ENCODE data around the gene CD101.

The CD101 gene

DNA sequence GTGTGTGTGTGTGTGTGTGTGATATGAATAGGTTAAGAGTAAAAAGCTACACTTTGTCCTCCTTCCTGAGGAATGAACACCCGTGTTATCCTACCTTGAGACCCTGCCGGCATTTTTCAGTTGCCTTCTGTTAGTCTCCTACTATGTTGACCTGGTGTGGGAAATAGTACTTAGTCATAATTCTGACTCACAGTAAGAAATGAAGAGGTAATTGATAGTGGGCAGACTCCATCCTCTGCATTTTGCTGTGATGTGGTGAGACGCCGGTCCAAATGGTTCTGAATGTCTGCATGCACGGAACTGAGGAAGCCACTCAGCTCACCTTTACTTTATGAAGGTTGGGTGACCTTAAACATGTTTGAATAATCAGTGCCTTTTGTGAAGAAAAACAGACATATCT, 12.6 kb downstream of the CD101 start:
- Histone ChIP-seq H3K36me3 (peaks cover 0 to 86% (median 0%) of the 10 kb centered on the region in 11 experiments; a peak in 10 of 22 replicates), H3K4me2 (peak overlapping the region in 4 of 11 experiments; percentile 15 to 87 (median 42); a peak in 7 of 22 replicates), H4K20me1 (no peaks in the 10 kb centered on the region), H3K4me3 (no peak overlapping the region), H3K9ac (no peak overlapping the region), H3K9me3 (replicated peaks in 1 of 11) (peaks cover 0 to 22% (median 0%) of the 10 kb centered on the region in 11 experiments; a peak in 7 of 22 replicates), H3K27me3 (no peaks in the 10 kb centered on the region), H3K27ac (no peak overlapping the region; a peak in 1 of 22 replicates), H3K4me1 (peaks cover 20 to 88% (median 60%) of the 10 kb centered on the region in 10 experiments)
- no peak for TF ChIP-seq Cebpa-rat (IDR thresholded peaks at IDR 0.05)

DNA sequence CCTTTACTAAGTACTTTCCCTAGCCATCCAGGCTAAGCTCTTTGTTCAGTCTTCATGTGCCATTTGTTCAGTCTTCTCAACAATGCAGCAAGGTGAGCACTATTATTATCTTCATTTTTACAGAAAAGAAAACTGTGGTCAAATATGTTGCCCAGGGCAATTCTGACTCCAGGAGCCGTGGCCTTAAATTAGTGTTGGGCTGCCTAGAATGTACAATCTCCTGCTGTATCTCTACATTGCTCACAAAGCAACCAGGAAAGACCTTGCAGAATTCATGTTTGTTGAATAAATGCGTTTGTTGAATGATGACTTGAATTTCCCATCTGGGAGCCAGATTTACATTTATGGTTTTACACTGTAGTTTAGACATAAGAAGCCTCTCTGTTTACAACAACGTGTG, 14.2 kb downstream of the CD101 start:
- H3K36me3 ChIP-seq = peaks cover 0 to 91% (median 0%) of the 10 kb centered on the region in 11 experiments; a peak in 10 of 22 replicates
- H3K27me3 ChIP-seq = no peaks in the 10 kb centered on the region
- H3K27ac ChIP-seq = 0 out of 22 replicates have a peak overlapping the region, but pooled peaks of 1 of the 11 experiments have one; percentile 1
- H3K4me2 ChIP-seq = peak overlapping the region in 6 of 11 experiments; percentile 6 to 87 (median 21); a peak in 8 of 22 replicates
- peaks cover 0 to 11% (median 0%) of the 10 kb centered on the region in 11 experiments; a peak in 5 of 22 replicates for H3K9me3 ChIP-seq (replicated peaks in 1 of 11)
- H3K4me3 ChIP-seq = no peak overlapping the region
- H3K9ac ChIP-seq = no peak overlapping the region
- H4K20me1 ChIP-seq = no peaks in the 10 kb centered on the region
- peaks cover 15 to 73% (median 45%) of the 10 kb centered on the region in 10 experiments for H3K4me1 ChIP-seq
- no peak for TF ChIP-seq Cebpa-rat (IDR thresholded peaks at IDR 0.05)

DNA sequence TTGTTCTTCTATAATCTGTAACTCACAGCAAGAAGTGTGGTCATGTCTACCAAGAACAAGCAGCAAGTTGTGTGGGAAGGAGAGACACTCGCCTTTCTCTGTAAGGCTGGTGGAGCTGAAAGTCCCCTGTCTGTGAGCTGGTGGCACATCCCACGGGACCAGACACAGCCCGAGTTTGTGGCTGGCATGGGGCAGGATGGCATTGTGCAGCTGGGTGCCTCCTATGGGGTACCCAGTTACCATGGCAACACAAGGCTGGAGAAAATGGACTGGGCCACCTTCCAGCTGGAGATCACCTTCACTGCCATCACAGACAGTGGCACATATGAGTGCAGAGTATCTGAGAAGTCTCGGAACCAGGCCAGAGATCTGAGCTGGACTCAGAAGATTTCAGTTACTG, 15.5 kb downstream of the CD101 start:
- Histone ChIP-seq H3K4me1 (peaks cover 15 to 60% (median 39%) of the 10 kb centered on the region in 10 experiments), H3K4me3 (no peak overlapping the region), H4K20me1 (no peaks in the 10 kb centered on the region), H3K4me2 (peak overlapping the region; percentile 33 to 59 (median 54); a peak in 21 of 22 replicates), H3K36me3 (peaks cover 0 to 91% (median 0%) of the 10 kb centered on the region in 11 experiments; a peak in 10 of 22 replicates), H3K9me3 (replicated peaks in 1 of 11) (no peaks in the 10 kb centered on the region), H3K9ac (no peak overlapping the region), H3K27ac (no peak overlapping the region), H3K27me3 (no peaks in the 10 kb centered on the region)
- TF ChIP-seq Cebpa-rat (IDR thresholded peaks at IDR 0.05) = no peak

DNA sequence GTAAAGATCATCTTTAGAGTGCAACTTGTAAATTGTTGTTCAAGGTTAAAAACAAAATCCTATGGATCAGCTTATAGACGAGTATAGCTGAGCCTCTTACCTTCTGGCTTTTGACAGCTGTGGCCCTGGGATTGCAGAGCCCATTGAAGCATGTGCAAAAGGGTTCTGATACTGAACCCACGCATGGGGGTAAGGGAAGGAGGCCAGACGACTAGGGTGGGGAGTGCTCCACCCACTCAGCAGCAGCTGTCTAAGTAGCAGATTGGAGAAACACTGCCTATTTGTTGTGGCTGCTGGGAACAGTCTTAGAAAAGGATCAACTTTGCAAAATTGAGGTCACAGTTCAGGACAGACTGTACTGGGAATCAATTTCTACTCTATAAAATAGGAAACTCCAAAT, 16.1 kb downstream of the CD101 start:
- Histone ChIP-seq H3K36me3 (peaks cover 0 to 91% (median 0%) of the 10 kb centered on the region in 11 experiments; a peak in 10 of 22 replicates), H4K20me1 (no peaks in the 10 kb centered on the region), H3K4me2 (peak overlapping the region; percentile 33 to 59 (median 54); a peak in 21 of 22 replicates), H3K27me3 (no peaks in the 10 kb centered on the region), H3K4me1 (peaks cover 15 to 54% (median 34%) of the 10 kb centered on the region in 10 experiments), H3K27ac (no peak overlapping the region), H3K9ac (no peak overlapping the region), H3K4me3 (no peak overlapping the region), H3K9me3 (replicated peaks in 1 of 11) (no peaks in the 10 kb centered on the region)
- no peak for TF ChIP-seq Cebpa-rat (IDR thresholded peaks at IDR 0.05)

DNA sequence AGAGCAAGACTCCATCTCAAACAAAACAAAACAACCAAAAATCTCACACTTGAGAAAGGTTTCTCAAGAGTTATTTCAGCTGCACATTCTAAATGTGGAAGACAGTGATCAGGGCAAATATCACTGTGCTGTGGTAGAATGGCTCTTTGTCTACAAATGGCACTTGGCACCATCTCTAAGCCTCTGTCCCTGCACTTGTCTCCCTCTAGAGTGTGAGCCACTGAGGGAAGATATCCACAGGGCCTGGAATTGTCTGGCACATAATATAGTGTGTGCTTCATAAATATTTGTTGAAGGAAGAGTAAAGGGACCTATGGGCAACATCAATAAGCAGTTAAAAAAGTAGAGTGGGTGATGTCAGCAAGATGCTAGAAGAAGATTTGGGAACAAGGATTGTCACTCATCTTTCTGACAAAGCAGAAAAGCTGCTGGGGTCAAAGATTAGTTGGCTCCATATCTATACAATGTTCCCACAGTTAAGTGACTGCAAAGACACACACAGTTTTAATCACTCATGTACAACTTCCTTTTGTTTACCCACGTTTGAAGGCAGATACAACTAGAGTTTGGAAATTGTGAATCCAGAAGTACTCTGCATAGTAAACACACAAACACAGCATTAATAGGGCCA, 19.1 kb downstream of the CD101 start:
- H3K27ac ChIP-seq = no peak overlapping the region
- peaks cover 11 to 24% (median 20%) of the 10 kb centered on the region in 10 experiments for H3K4me1 ChIP-seq
- no peaks in the 10 kb centered on the region for H3K9me3 ChIP-seq (replicated peaks in 1 of 11)
- TF ChIP-seq Cebpa-rat (IDR thresholded peaks at IDR 0.05) = no peak
- H3K9ac ChIP-seq = no peak overlapping the region
- H3K4me3 ChIP-seq = no peak overlapping the region
- peaks cover 0 to 97% (median 0%) of the 10 kb centered on the region in 11 experiments; a peak in 10 of 22 replicates for H3K36me3 ChIP-seq
- H3K27me3 ChIP-seq = no peaks in the 10 kb centered on the region
- H4K20me1 ChIP-seq = no peaks in the 10 kb centered on the region
- H3K4me2 ChIP-seq = no peak overlapping the region

DNA sequence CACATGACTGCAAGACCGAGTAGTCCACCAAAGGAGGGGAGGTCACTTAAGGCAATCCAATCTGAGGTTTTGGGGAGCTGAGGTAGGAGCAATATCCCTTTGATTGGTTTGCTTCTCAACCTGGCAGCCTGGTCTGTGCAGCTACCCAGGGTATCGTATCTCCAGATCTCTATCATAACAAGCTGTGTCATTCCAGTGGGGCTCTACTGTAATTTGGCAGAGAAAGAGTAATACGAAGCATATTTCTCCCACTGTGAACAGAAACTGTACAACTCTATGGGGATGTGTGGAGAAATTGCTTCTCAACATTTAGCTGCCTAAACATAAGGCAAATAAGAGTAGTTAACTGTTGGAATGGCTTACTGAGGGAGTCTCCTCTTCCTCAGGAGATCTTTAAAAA, 20.6 kb downstream of the CD101 start:
- Histone ChIP-seq H3K9ac (no peak overlapping the region), H3K4me2 (no peak overlapping the region), H3K4me1 (peaks cover 2 to 12% (median 10%) of the 10 kb centered on the region in 10 experiments), H4K20me1 (no peaks in the 10 kb centered on the region), H3K4me3 (no peak overlapping the region), H3K9me3 (replicated peaks in 1 of 11) (no peaks in the 10 kb centered on the region), H3K27me3 (no peaks in the 10 kb centered on the region), H3K27ac (no peak overlapping the region), H3K36me3 (peaks cover 0 to 100% (median 0%) of the 10 kb centered on the region in 11 experiments; a peak in 10 of 22 replicates)
- TF ChIP-seq Cebpa-rat (IDR thresholded peaks at IDR 0.05) = no peak

DNA sequence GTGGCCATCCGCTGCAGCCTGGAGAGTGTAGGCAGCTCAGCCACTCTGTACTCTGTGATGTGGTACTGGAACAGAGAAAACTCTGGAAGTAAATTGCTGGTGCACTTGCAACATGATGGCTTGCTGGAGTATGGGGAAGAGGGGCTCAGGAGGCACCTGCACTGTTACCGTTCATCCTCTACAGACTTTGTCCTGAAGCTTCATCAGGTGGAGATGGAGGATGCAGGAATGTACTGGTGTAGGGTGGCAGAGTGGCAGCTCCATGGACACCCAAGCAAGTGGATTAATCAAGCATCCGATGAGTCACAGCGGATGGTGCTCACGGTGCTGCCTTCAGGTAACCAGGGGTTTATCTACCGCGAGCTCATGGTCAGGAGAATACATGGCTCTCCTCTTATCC, 24.0 kb downstream of the CD101 start:
- Histone ChIP-seq H3K27me3 (no peaks in the 10 kb centered on the region), H3K9me3 (replicated peaks in 1 of 11) (no peaks in the 10 kb centered on the region), H3K36me3 (peaks cover 0 to 97% (median 0%) of the 10 kb centered on the region in 11 experiments; a peak in 10 of 22 replicates), H3K4me3 (no peak overlapping the region), H3K9ac (no peak overlapping the region), H3K4me2 (no peak overlapping the region), H3K4me1 (peaks cover 0 to 2% (median 0%) of the 10 kb centered on the region in 10 experiments; a peak in 3 of 20 replicates), H3K27ac (no peak overlapping the region), H4K20me1 (no peaks in the 10 kb centered on the region)
- TF ChIP-seq Cebpa-rat (IDR thresholded peaks at IDR 0.05) = no peak

DNA sequence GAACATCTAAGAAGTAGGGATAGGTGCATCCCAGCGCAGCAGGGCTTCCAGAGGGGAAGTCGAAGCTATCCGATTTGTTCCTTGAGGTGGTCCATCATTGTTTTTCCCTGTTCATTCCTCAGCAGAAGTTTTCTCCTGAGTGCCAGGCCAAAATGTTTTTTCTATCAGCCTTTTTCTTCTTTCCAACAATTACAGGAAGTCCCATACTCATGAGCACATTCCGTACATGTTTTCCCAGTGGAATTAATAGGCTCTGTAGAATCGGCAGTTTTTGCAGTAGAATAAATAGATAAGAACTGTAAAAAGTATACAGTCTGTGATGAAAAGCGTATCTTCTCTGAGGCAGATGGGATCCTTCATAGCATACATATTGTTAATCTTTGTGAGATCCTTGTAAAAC, 24.8 kb downstream of the CD101 start:
- Histone ChIP-seq H3K27ac (no peak overlapping the region), H3K9me3 (replicated peaks in 1 of 11) (no peaks in the 10 kb centered on the region), H4K20me1 (no peaks in the 10 kb centered on the region), H3K4me3 (no peak overlapping the region), H3K4me1 (peaks cover 0 to 9% (median 7%) of the 10 kb centered on the region in 10 experiments; a peak in 16 of 20 replicates), H3K36me3 (peaks cover 0 to 97% (median 0%) of the 10 kb centered on the region in 11 experiments; a peak in 10 of 22 replicates), H3K27me3 (no peaks in the 10 kb centered on the region), H3K9ac (no peak overlapping the region), H3K4me2 (no peak overlapping the region)
- TF ChIP-seq Cebpa-rat (IDR thresholded peaks at IDR 0.05) = no peak

DNA sequence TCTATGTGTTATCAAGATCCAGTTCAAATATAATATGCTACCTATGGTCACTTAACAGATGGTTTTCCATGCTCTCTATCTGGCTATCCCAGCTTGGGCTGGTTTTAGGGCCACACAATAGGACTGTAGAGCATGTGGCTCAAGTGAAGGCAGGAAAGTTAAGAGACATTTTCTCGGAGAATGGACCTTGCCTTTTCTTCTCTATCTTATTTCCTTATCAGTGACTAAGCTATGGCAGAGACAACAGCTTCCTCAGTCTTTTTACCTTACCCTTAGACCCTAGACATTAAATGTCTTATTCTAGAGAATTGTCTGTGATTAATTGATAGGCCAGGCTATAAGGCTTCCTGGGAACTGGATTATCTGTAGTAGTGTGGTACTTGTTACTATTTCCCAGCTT, 28.1 kb downstream of the CD101 start:
- no peak for TF ChIP-seq Cebpa-rat (IDR thresholded peaks at IDR 0.05)
- H3K9ac ChIP-seq = no peak overlapping the region
- no peaks in the 10 kb centered on the region for H3K27me3 ChIP-seq

More for the DNA sequence above, 28.1 kb downstream of the CD101 start:
- no peak overlapping the region for H3K27ac ChIP-seq
- peaks cover 20 to 43% (median 38%) of the 10 kb centered on the region in 10 experiments for H3K4me1 ChIP-seq
- no peaks in the 10 kb centered on the region for H4K20me1 ChIP-seq
- H3K36me3 ChIP-seq = peaks cover 0 to 92% (median 0%) of the 10 kb centered on the region in 11 experiments; a peak in 10 of 22 replicates
- H3K4me3 ChIP-seq = no peak overlapping the region
- H3K9me3 ChIP-seq (replicated peaks in 1 of 11) = no peaks in the 10 kb centered on the region
- H3K4me2 ChIP-seq = no peak overlapping the region

All from BLaER1 treated with 17β-estradiol and CSF1 and Interleukin-3, amounts not matched to agents 10 nM and 100 nM (cell line).